HG02571 (cell line): ENCODE results near the gene MYMX.
"Not testable (repeated sequence)": the region's sequence is repeated elsewhere in the genome, so short reads cannot be mapped to it uniquely, and the experiment has no call there.

Experiments
- ATAC-seq: cut with Tn5 transposase; IDR thresholded peaks from one replicate; pipeline ENCODE4 v1.9.1; 2021; ENCODE audit warnings: mild to moderate bottlenecking, moderate library complexity; ENCODE audit not compliant: unreplicated experiment

The MYMX gene

GRCh38 chr6:44230034-44230675 lies 13.4 kb downstream of the MYMX start:
- no peak for ATAC-seq

GRCh38 chr6:44231426-44231825 lies 14.7 kb downstream of the MYMX start:
- ATAC-seq, result not testable (repeated sequence)

- no peak for ATAC-seq
Measured at GRCh38 chr6:44232676-44233566, 16.2 kb downstream of the MYMX start.

- ATAC-seq, result no peak
Measured at GRCh38 chr6:44233567-44234100, 16.9 kb downstream of the MYMX start.

GRCh38 chr6:44234101-44235025 lies 17.6 kb downstream of the MYMX start:
- no peak for ATAC-seq

GRCh38 chr6:44235269-44235668 lies 18.5 kb downstream of the MYMX start:
- no peak for ATAC-seq

- no peak for ATAC-seq
Measured at GRCh38 chr6:44235891-44236516, 19.3 kb downstream of the MYMX start.

GRCh38 chr6:44237021-44237812 lies 20.5 kb downstream of the MYMX start:
- peak; percentile 68 for ATAC-seq

- peak; percentile 80 for ATAC-seq
Measured at GRCh38 chr6:44237813-44238433, 21.2 kb downstream of the MYMX start.

- no peak for ATAC-seq
Measured at GRCh38 chr6:44238687-44239350, 22.1 kb downstream of the MYMX start.

GRCh38 chr6:44243345-44243744 lies 26.6 kb downstream of the MYMX start:
- ATAC-seq, result no peak

GRCh38 chr6:44245391-44245911 lies 28.7 kb downstream of the MYMX start:
- ATAC-seq, result no peak

GRCh38 chr6:44245912-44246662 lies 29.4 kb downstream of the MYMX start:
- peak; percentile 49 for ATAC-seq

- peak; percentile 61 for ATAC-seq
Measured at GRCh38 chr6:44246663-44247337, 30.1 kb downstream of the MYMX start, which contains the start of gene HSP90AB1. Gene HSP90AB1 (plus strand): TSS chr6:44247101. CDS start chr6:44248630, 1,529 bp downstream.

- peak; percentile 23 for ATAC-seq
Measured at GRCh38 chr6:44247338-44248302, 30.9 kb downstream of the MYMX start.

- no peak for ATAC-seq
Measured at GRCh38 chr6:44248579-44248978, 31.9 kb downstream of the MYMX start.
